ENCODE measurements around the gene USP16.

- TF ChIP-seq CTCF (IDR thresholded peaks at IDR 0.05; ENCODE audit: low read depth, low read length) (no peak), MYC (IDR thresholded peaks at IDR 0.05; ENCODE audit: low read depth, low read length) (no peak; the same call in 1 of the 2 replicates), MAX (IDR thresholded peaks at IDR 0.05; ENCODE audit: low read depth, low read length) (no peak), POLR2A (IDR thresholded peaks at IDR 0.05; ENCODE audit: extremely low read depth, insufficient read length) (no peak)
Measured at GRCh38 chr21:28991861-28992525, 32.5 kb upstream of the USP16 start.
